ENCODE results near the gene NLGN4X.

Gene NLGN4X

GRCh38 chrX:6067600-6067999, 161.1 kb downstream of the NLGN4X start:
- ATAC-seq: no peak

GRCh38 chrX:6053141-6053540, 175.5 kb downstream of the NLGN4X start:
- H3K9me3 Mint-ChIP-seq: no peaks in the 10 kb centered on the region
- H3K4me3 Mint-ChIP-seq: no peak overlapping the region
- H3K4me1 Mint-ChIP-seq: no peaks in the 10 kb centered on the region
- no peak for DNase-seq
- ATAC-seq: no peak
- no peaks in the 10 kb centered on the region for H3K27me3 Mint-ChIP-seq
- H3K27ac Mint-ChIP-seq: no peak overlapping the region

More at GRCh38 chrX:6067600-6067999, 161.1 kb downstream of the NLGN4X start:
- H3K4me3 Mint-ChIP-seq: no peak overlapping the region
- no peaks in the 10 kb centered on the region for H3K27me3 Mint-ChIP-seq
- no peak for DNase-seq
- no peak overlapping the region for H3K27ac Mint-ChIP-seq
- H3K4me1 Mint-ChIP-seq: no peaks in the 10 kb centered on the region
- no peaks in the 10 kb centered on the region for H3K9me3 Mint-ChIP-seq

GRCh38 chrX:6052111-6052745, 176.4 kb downstream of the NLGN4X start:
- Mint-ChIP-seq H3K4me3 (no peak overlapping the region), H3K27ac (no peak overlapping the region), H3K9me3 (no peaks in the 10 kb centered on the region), H3K4me1 (no peaks in the 10 kb centered on the region), H3K27me3 (no peaks in the 10 kb centered on the region)
- no peak for ATAC-seq
- DNase-seq: no peak

- H3K9me3 Mint-ChIP-seq: no peaks in the 10 kb centered on the region
- no peak overlapping the region for H3K27ac Mint-ChIP-seq
- no peaks in the 10 kb centered on the region for H3K4me1 Mint-ChIP-seq
- no peak for DNase-seq
- no peak for ATAC-seq
- no peaks in the 10 kb centered on the region for H3K27me3 Mint-ChIP-seq
- no peak overlapping the region for H3K4me3 Mint-ChIP-seq
These were observed 179.5 kb downstream of the NLGN4X start for GRCh38 chrX:6049132-6049531.

GRCh38 chrX:6041630-6042029, 187.0 kb downstream of the NLGN4X start:
- H3K27me3 Mint-ChIP-seq: no peaks in the 10 kb centered on the region
- H3K9me3 Mint-ChIP-seq: no peaks in the 10 kb centered on the region
- ATAC-seq (no peak), DNase-seq (no peak)
- no peak overlapping the region for H3K27ac Mint-ChIP-seq
- H3K4me3 Mint-ChIP-seq: no peak overlapping the region
- H3K4me1 Mint-ChIP-seq: no peaks in the 10 kb centered on the region

- ATAC-seq (no peak), DNase-seq (no peak)
- H3K27me3 Mint-ChIP-seq: peaks cover under 1% of the 10 kb centered on the region
- no peak overlapping the region for H3K27ac Mint-ChIP-seq
- H3K9me3 Mint-ChIP-seq: no peaks in the 10 kb centered on the region
- H3K4me3 Mint-ChIP-seq: no peak overlapping the region
- no peaks in the 10 kb centered on the region for H3K4me1 Mint-ChIP-seq
These were observed 199.7 kb downstream of the NLGN4X start for GRCh38 chrX:6029014-6029413.

- ATAC-seq: no peak
- no peaks in the 10 kb centered on the region for H3K4me1 Mint-ChIP-seq
- no peak overlapping the region for H3K4me3 Mint-ChIP-seq
- no peaks in the 10 kb centered on the region for H3K9me3 Mint-ChIP-seq
- no peak overlapping the region for H3K27ac Mint-ChIP-seq
- peaks cover 7% of the 10 kb centered on the region for H3K27me3 Mint-ChIP-seq
- no peak for DNase-seq
These were observed 201.7 kb downstream of the NLGN4X start for GRCh38 chrX:6026980-6027379.

- H3K9me3 Mint-ChIP-seq: no peaks in the 10 kb centered on the region
These were observed 202.2 kb downstream of the NLGN4X start for GRCh38 chrX:6026429-6026828.

GRCh38 chrX:6024204-6024603, 204.5 kb downstream of the NLGN4X start:
- peaks cover 15% of the 10 kb centered on the region for H3K27me3 Mint-ChIP-seq
- no peak overlapping the region for H3K4me3 Mint-ChIP-seq
- H3K4me1 Mint-ChIP-seq: no peaks in the 10 kb centered on the region
- H3K27ac Mint-ChIP-seq: no peak overlapping the region
- DNase-seq (no peak), ATAC-seq (no peak)
- no peaks in the 10 kb centered on the region for H3K9me3 Mint-ChIP-seq

More at GRCh38 chrX:6026429-6026828, 202.2 kb downstream of the NLGN4X start:
- Mint-ChIP-seq H3K27me3 (peaks cover 9% of the 10 kb centered on the region), H3K27ac (no peak overlapping the region), H3K4me1 (no peaks in the 10 kb centered on the region), H3K4me3 (no peak overlapping the region)
- ATAC-seq (no peak), DNase-seq (no peak)

GRCh38 chrX:6021316-6022091, 207.2 kb downstream of the NLGN4X start:
- Mint-ChIP-seq H3K27me3 (peaks cover 15% of the 10 kb centered on the region), H3K4me3 (no peak overlapping the region), H3K9me3 (no peaks in the 10 kb centered on the region), H3K27ac (no peak overlapping the region), H3K4me1 (no peaks in the 10 kb centered on the region)
- no peak for ATAC-seq
- DNase-seq: peak; percentile 1 to 7

- DNase-seq (no peak), ATAC-seq (no peak)
- Mint-ChIP-seq H3K9me3 (no peaks in the 10 kb centered on the region), H3K4me1 (no peaks in the 10 kb centered on the region), H3K4me3 (no peak overlapping the region), H3K27ac (no peak overlapping the region), H3K27me3 (peaks cover 15% of the 10 kb centered on the region)
These were observed 209.6 kb downstream of the NLGN4X start for GRCh38 chrX:6019076-6019475.

GRCh38 chrX:6015423-6015822, 213.2 kb downstream of the NLGN4X start:
- H3K4me1 Mint-ChIP-seq: no peaks in the 10 kb centered on the region
- no peaks in the 10 kb centered on the region for H3K9me3 Mint-ChIP-seq
- H3K27ac Mint-ChIP-seq: no peak overlapping the region
- no peak overlapping the region for H3K4me3 Mint-ChIP-seq
- H3K27me3 Mint-ChIP-seq: no peaks in the 10 kb centered on the region
- ATAC-seq: no peak
- DNase-seq: no peak

GRCh38 chrX:6012357-6012756, 216.3 kb downstream of the NLGN4X start:
- Mint-ChIP-seq H3K4me1 (no peaks in the 10 kb centered on the region), H3K27me3 (no peaks in the 10 kb centered on the region), H3K9me3 (no peaks in the 10 kb centered on the region), H3K4me3 (no peak overlapping the region), H3K27ac (no peak overlapping the region)
- DNase-seq (no peak), ATAC-seq (no peak)

GRCh38 chrX:6005856-6006255, 222.8 kb downstream of the NLGN4X start:
- ATAC-seq (no peak), DNase-seq (no peak)
- Mint-ChIP-seq H3K4me1 (no peaks in the 10 kb centered on the region), H3K9me3 (no peaks in the 10 kb centered on the region), H3K27ac (no peak overlapping the region), H3K4me3 (no peak overlapping the region), H3K27me3 (no peaks in the 10 kb centered on the region)

GRCh38 chrX:6004529-6004928, 224.1 kb downstream of the NLGN4X start:
- Mint-ChIP-seq H3K9me3 (no peaks in the 10 kb centered on the region), H3K27me3 (no peaks in the 10 kb centered on the region), H3K27ac (no peak overlapping the region), H3K4me1 (no peaks in the 10 kb centered on the region), H3K4me3 (no peak overlapping the region)
- DNase-seq (no peak), ATAC-seq (no peak)

GRCh38 chrX:6002056-6002455, 226.6 kb downstream of the NLGN4X start:
- Mint-ChIP-seq H3K27ac (no peak overlapping the region), H3K4me3 (no peak overlapping the region), H3K27me3 (no peaks in the 10 kb centered on the region), H3K4me1 (no peaks in the 10 kb centered on the region), H3K9me3 (no peaks in the 10 kb centered on the region)
- DNase-seq (no peak), ATAC-seq (no peak)

Measured in stimulated activated naive CD8-positive, alpha-beta T cell treated with anti-CD3 and anti-CD28 coated beads, Interleukin-15, amount 100 ng/mL, for 72 hours (primary cell).